Stimulated activated memory B cell treated with anti-CD40 and anti-IgM and Interleukin-4, amounts not matched to agents 10 μg/mL and 1 μg/mL and 100 μg/mL, for 72 hours (primary cell): Measurements from ENCODE around the gene SPATA31C2.
A peak's percentile ranks its signal among the peaks of the same experiment; 100 is the strongest.
"Not testable (repeated sequence)": the region's sequence is repeated elsewhere in the genome, so short reads cannot be mapped to it uniquely, and the experiment has no call there.

Experiments used
- ATAC-seq: fragments of 150-1000 bp; cut with Tn5 transposase; 2 replicates; pipeline ENCODE4 v1.10.0; 2021
- H3K27ac Mint-ChIP-seq: one replicate; pipeline ENCODE4 v1.8.0; 2022; ENCODE audit warnings: mild to moderate bottlenecking, mixed read lengths
- H3K27me3 Mint-ChIP-seq: one replicate; pipeline ENCODE4 v1.8.0; 2022; ENCODE audit warnings: mixed read lengths
- H3K36me3 Mint-ChIP-seq: one replicate; pipeline ENCODE4 v1.8.0; 2022; ENCODE audit warnings: mixed read lengths
- H3K4me1 Mint-ChIP-seq: one replicate; pipeline ENCODE4 v1.8.0; 2022; ENCODE audit warnings: mixed read lengths
- H3K4me3 Mint-ChIP-seq: one replicate; pipeline ENCODE4 v1.8.0; 2022; ENCODE audit warnings: mild to moderate bottlenecking, moderate library complexity, mixed read lengths
- H3K9me3 Mint-ChIP-seq: one replicate; pipeline ENCODE4 v1.8.0; 2022; ENCODE audit warnings: mixed read lengths

The SPATA31C2 gene

GRCh38 chr9:88138375-88138774 lies at the start of gene SPATA31C2:
Gene SPATA31C2 (minus strand): TSS chr9:88138475. CDS start chr9:88138446, 29 bp downstream.
- H3K4me3 Mint-ChIP-seq, H3K27ac Mint-ChIP-seq, H3K36me3 Mint-ChIP-seq, H3K4me1 Mint-ChIP-seq, ATAC-seq, H3K27me3 Mint-ChIP-seq, H3K9me3 Mint-ChIP-seq: not testable (repeated sequence)

- no peak for ATAC-seq
- Mint-ChIP-seq H3K9me3 (peaks cover 12% of the 10 kb centered on the region), H3K27me3 (peaks cover 3% of the 10 kb centered on the region), H3K27ac (no peak overlapping the region), H3K4me1 (no peaks in the 10 kb centered on the region), H3K36me3 (no peaks in the 10 kb centered on the region), H3K4me3 (no peak overlapping the region)
These were observed 49.4 kb upstream of the SPATA31C2 start for GRCh38 chr9:88187631-88188030.

GRCh38 chr9:88186495-88187110 lies 48.3 kb upstream of the SPATA31C2 start:
- Mint-ChIP-seq H3K27ac (no peak overlapping the region), H3K27me3 (no peaks in the 10 kb centered on the region), H3K36me3 (no peaks in the 10 kb centered on the region), H3K9me3 (peaks cover 10% of the 10 kb centered on the region), H3K4me1 (no peaks in the 10 kb centered on the region), H3K4me3 (no peak overlapping the region)
- ATAC-seq: no peak

- peaks cover 9% of the 10 kb centered on the region for H3K27me3 Mint-ChIP-seq
- H3K27ac Mint-ChIP-seq: no peak overlapping the region
- H3K9me3 Mint-ChIP-seq: peaks cover 5% of the 10 kb centered on the region
- no peaks in the 10 kb centered on the region for H3K36me3 Mint-ChIP-seq
- ATAC-seq: no peak
- H3K4me1 Mint-ChIP-seq: no peaks in the 10 kb centered on the region
- H3K4me3 Mint-ChIP-seq: no peak overlapping the region
These were observed 46.7 kb upstream of the SPATA31C2 start for GRCh38 chr9:88184976-88185375.

GRCh38 chr9:88183798-88184495 lies 45.7 kb upstream of the SPATA31C2 start:
- Mint-ChIP-seq H3K27me3 (peaks cover 10% of the 10 kb centered on the region), H3K9me3 (peaks cover under 1% of the 10 kb centered on the region), H3K4me3 (no peak overlapping the region), H3K4me1 (no peaks in the 10 kb centered on the region), H3K36me3 (no peaks in the 10 kb centered on the region), H3K27ac (no peak overlapping the region)
- no peak for ATAC-seq

GRCh38 chr9:88182501-88182900 lies 44.2 kb upstream of the SPATA31C2 start:
- no peak for ATAC-seq
- Mint-ChIP-seq H3K9me3 (no peaks in the 10 kb centered on the region), H3K27ac (no peak overlapping the region), H3K36me3 (no peaks in the 10 kb centered on the region), H3K4me1 (no peaks in the 10 kb centered on the region), H3K27me3 (peaks cover 10% of the 10 kb centered on the region), H3K4me3 (no peak overlapping the region)

- ATAC-seq: no peak
- no peak overlapping the region for H3K27ac Mint-ChIP-seq
- peaks cover 7% of the 10 kb centered on the region for H3K9me3 Mint-ChIP-seq
- H3K4me3 Mint-ChIP-seq: no peak overlapping the region
- no peaks in the 10 kb centered on the region for H3K36me3 Mint-ChIP-seq
- H3K27me3 Mint-ChIP-seq: peaks cover 10% of the 10 kb centered on the region
- no peaks in the 10 kb centered on the region for H3K4me1 Mint-ChIP-seq
These were observed 41.9 kb upstream of the SPATA31C2 start for GRCh38 chr9:88180081-88180765.

GRCh38 chr9:88179062-88179521 lies 40.8 kb upstream of the SPATA31C2 start:
- Mint-ChIP-seq H3K36me3 (no peaks in the 10 kb centered on the region), H3K9me3 (peaks cover 7% of the 10 kb centered on the region), H3K4me1 (no peaks in the 10 kb centered on the region), H3K4me3 (no peak overlapping the region), H3K27ac (no peak overlapping the region), H3K27me3 (peaks cover 10% of the 10 kb centered on the region)
- peak; percentile 43 for ATAC-seq

- Mint-ChIP-seq H3K9me3 (peaks cover 7% of the 10 kb centered on the region), H3K27me3 (peaks cover 10% of the 10 kb centered on the region), H3K4me1 (no peaks in the 10 kb centered on the region), H3K4me3 (no peak overlapping the region), H3K36me3 (no peaks in the 10 kb centered on the region), H3K27ac (no peak overlapping the region)
- no peak for ATAC-seq
These were observed 40.4 kb upstream of the SPATA31C2 start for GRCh38 chr9:88178641-88179040.

GRCh38 chr9:88177371-88177770 lies 39.1 kb upstream of the SPATA31C2 start:
- H3K4me3 Mint-ChIP-seq: no peak overlapping the region
- H3K27me3 Mint-ChIP-seq: peaks cover 10% of the 10 kb centered on the region
- peaks cover 7% of the 10 kb centered on the region for H3K9me3 Mint-ChIP-seq
- no peak for ATAC-seq
- H3K36me3 Mint-ChIP-seq: no peaks in the 10 kb centered on the region
- H3K4me1 Mint-ChIP-seq: no peaks in the 10 kb centered on the region
- no peak overlapping the region for H3K27ac Mint-ChIP-seq

GRCh38 chr9:88174324-88174723 lies 36.0 kb upstream of the SPATA31C2 start:
- no peak overlapping the region for H3K4me3 Mint-ChIP-seq
- H3K27ac Mint-ChIP-seq: no peak overlapping the region
- no peaks in the 10 kb centered on the region for H3K4me1 Mint-ChIP-seq
- no peaks in the 10 kb centered on the region for H3K36me3 Mint-ChIP-seq
- H3K27me3 Mint-ChIP-seq: no peaks in the 10 kb centered on the region
- ATAC-seq: no peak
- peaks cover 7% of the 10 kb centered on the region for H3K9me3 Mint-ChIP-seq

- Mint-ChIP-seq H3K4me1 (no peaks in the 10 kb centered on the region), H3K27me3 (no peaks in the 10 kb centered on the region), H3K9me3 (peaks cover 10% of the 10 kb centered on the region), H3K27ac (no peak overlapping the region), H3K36me3 (no peaks in the 10 kb centered on the region), H3K4me3 (no peak overlapping the region)
- ATAC-seq: no peak
These were observed 35.2 kb upstream of the SPATA31C2 start for GRCh38 chr9:88173378-88173999.

- Mint-ChIP-seq H3K9me3 (peaks cover 7% of the 10 kb centered on the region), H3K4me1 (no peaks in the 10 kb centered on the region), H3K4me3 (no peak overlapping the region), H3K27ac (no peak overlapping the region), H3K36me3 (no peaks in the 10 kb centered on the region), H3K27me3 (no peaks in the 10 kb centered on the region)
- no peak for ATAC-seq
These were observed 31.4 kb upstream of the SPATA31C2 start for GRCh38 chr9:88169700-88170099.

GRCh38 chr9:88168564-88168963 lies 30.3 kb upstream of the SPATA31C2 start:
- Mint-ChIP-seq H3K4me3 (no peak overlapping the region), H3K9me3 (peaks cover 8% of the 10 kb centered on the region), H3K36me3 (no peaks in the 10 kb centered on the region), H3K27ac (no peak overlapping the region), H3K27me3 (no peaks in the 10 kb centered on the region), H3K4me1 (no peaks in the 10 kb centered on the region)
- no peak for ATAC-seq

- Mint-ChIP-seq H3K9me3 (peaks cover 9% of the 10 kb centered on the region), H3K27ac (no peak overlapping the region), H3K27me3 (peaks cover 1% of the 10 kb centered on the region), H3K4me3 (no peak overlapping the region), H3K4me1 (no peaks in the 10 kb centered on the region), H3K36me3 (no peaks in the 10 kb centered on the region)
- no peak for ATAC-seq
These were observed 28.4 kb upstream of the SPATA31C2 start for GRCh38 chr9:88166660-88167059.
